Fibroblast of pulmonary artery (primary cell): Measurements from ENCODE around the gene ADAMTS2.

Source experiments
- DNase-seq: peaks from one replicate; pipeline ENCODE4 v3.0.0-alpha.2; 2010; ENCODE audit warnings: low read depth
- H3K4me3 ChIP-seq: replicated peaks from 2 replicates; pipeline ENCODE4 v1.5.1; 2011; ENCODE audit warnings: low read depth, mild to moderate bottlenecking, control low read depth, low read length, moderate library complexity
- TF ChIP-seq, protein P1 (sequence below): IDR thresholded peaks from 2 replicates; pipeline ENCODE4 v1.5.1; 2011; ENCODE audit warnings: mild to moderate bottlenecking, control low read depth, low read length, inconsistent platforms; ENCODE audit errors: missing control alignments

The ADAMTS2 gene

DNA sequence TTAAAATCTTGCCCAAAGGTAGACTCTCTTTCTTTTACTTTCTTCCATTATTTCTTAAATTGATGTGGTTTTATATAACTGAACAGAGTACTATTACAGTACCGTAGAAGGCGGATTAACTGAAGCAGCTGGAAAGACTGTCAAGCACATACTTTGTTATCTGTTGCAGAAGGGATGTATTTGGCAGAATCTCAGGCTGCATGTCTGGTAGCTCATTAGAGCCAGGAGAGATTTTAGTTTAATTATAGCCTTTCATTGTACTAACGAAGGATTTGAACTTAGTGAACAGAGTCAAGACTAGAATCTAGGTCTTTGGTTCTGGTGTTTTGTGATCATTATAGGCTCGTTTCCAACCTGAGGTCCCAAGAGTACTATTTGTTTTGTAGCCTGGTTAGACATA is 264.5 kb downstream of the ADAMTS2 start:
- DNase-seq, result no peak
- H3K4me3 ChIP-seq, result no peak overlapping the region
- TF ChIP-seq, protein P1, sequence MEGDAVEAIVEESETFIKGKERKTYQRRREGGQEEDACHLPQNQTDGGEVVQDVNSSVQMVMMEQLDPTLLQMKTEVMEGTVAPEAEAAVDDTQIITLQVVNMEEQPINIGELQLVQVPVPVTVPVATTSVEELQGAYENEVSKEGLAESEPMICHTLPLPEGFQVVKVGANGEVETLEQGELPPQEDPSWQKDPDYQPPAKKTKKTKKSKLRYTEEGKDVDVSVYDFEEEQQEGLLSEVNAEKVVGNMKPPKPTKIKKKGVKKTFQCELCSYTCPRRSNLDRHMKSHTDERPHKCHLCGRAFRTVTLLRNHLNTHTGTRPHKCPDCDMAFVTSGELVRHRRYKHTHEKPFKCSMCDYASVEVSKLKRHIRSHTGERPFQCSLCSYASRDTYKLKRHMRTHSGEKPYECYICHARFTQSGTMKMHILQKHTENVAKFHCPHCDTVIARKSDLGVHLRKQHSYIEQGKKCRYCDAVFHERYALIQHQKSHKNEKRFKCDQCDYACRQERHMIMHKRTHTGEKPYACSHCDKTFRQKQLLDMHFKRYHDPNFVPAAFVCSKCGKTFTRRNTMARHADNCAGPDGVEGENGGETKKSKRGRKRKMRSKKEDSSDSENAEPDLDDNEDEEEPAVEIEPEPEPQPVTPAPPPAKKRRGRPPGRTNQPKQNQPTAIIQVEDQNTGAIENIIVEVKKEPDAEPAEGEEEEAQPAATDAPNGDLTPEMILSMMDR, result no peak

DNA sequence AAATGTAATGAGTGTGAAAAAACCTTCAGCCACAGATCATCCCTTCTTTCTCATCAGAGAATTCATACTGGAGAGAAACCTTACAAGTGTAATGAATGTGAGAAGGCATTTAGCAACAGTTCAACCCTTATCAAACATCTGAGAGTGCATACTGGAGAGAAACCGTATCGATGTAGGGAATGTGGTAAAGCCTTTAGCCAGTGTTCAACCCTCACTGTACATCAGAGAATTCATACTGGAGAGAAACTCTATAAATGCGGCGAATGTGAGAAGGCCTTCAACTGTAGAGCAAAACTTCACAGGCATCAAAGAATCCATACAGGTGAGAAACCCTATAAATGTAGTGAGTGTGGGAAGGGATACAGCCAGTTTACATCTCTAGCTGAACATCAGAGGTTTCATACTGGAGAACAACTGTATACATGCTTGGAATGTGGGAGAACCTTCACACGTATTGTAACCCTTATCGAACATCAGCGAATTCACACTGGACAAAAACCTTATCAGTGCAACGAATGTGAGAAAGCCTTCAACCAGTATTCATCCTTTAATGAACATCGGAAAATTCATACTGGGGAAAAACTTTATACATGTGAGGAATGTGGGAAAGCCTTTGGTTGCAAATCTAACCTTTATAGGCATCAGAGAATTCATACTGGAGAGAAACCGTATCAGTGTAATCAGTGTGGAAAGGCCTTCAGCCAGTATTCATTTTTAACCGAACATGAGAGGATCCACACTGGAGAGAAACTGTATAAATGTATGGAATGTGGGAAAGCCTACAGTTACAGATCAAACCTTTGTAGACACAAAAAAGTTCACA is 265.9 kb downstream of the ADAMTS2 start:
- TF ChIP-seq, protein P1, result no peak
- no peak overlapping the region for H3K4me3 ChIP-seq
- no peak for DNase-seq

DNA sequence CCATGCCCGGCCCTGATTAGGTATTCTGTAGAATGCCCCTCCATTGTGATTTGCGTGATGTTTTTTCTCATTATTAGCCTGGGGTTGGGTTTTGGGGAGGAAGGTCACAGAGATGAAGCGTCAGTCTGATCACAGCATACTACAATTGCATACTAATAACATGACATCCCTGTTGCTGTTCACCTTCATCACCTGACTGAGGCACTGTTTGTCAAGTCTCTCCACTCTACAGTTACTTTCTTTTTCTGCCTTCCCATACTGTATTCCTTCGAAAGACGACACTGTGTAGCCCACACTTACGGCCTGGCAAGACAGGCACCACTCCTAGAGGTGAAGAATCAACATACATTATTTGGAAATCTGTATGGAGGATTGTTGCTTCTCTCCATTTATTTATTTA is 279.6 kb downstream of the ADAMTS2 start:
- TF ChIP-seq, protein P1, result no peak
- no peak for DNase-seq
- H3K4me3 ChIP-seq, result no peak overlapping the region

DNA sequence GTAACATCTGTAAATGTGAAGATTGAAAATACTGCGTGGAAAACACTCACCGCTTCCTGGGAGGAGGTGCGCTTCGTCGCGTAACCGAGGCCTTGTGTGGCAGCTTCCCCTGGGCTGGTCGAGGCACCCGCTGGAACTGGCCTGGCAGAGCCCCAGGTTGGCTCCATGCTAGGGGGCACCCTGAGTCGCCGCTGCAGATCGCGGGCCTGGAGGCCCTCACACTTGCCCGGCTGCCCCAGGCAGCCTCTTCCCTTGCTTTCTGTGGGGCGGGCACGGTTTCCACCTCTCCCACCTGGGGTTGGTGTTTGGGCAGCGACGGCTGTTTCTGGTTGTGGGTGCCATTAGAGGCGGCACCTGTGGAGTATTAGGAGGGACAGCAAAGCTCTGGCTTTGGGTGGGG is 284.2 kb downstream of the ADAMTS2 start:
- no peak for DNase-seq
- H3K4me3 ChIP-seq, result peak overlapping the region; percentile 66
- TF ChIP-seq, protein P1, result no peak
